HCT116 (cell line): ENCODE data around the gene MYH15. TPM values are rescaled to one million over a fixed set of nuclear protein-coding genes. Genes with fewer than 3 reads are reported as not detected.

Source experiments
- ATAC-seq: fragments of 200-7000 bp; cut with Tn5 transposase; 2 replicates; pipeline ENCODE4 v1.9.1; 2020; ENCODE audit warnings: mild to moderate bottlenecking, moderate library complexity
- BruUV-seq: library from RNA; stranded (reverse); fragments of 400-500 nt; replicated peaks from 2 replicates; lab custom pipeline; 2021; lab: Mats Ljungman, UMichigan
- CTCF ChIA-PET: fragments of 300-600 bp; sonication (Branson Sonifier 250); formaldehyde crosslinking; loops from one replicate; lab custom pipeline; 2021; ENCODE audit warnings: antibody characterized with exemption; lab: Charles Lee
- POLR2A ChIA-PET: fragments of 300-600, 350-600 bp; sonication (Branson Sonifier 250); formaldehyde crosslinking; loops from one replicate; lab custom pipeline; 2021; ENCODE audit warnings: antibody characterized with exemption; lab: Charles Lee
- RAD21 ChIA-PET, 2 experiments: fragments of 300-600 bp; sonication (Branson Sonifier 250); formaldehyde crosslinking; loops; one replicate each; lab custom pipeline; 2023; ENCODE audit warnings: low total read pairs in 2 of 2; ENCODE audit not compliant: uncharacterized antibody in 2 of 2, unreplicated experiment in 2 of 2, low non-redundant PET in 1 of 2; lab: Charles Lee
- DNase-seq: peaks from one replicate; pipeline ENCODE4 v3.0.0-alpha.2; 2010; ENCODE audit warnings: low read depth, low spot score
- H2AFZ ChIP-seq: fragments of 200-600 bp; shearing (Covaris generic), sonication (generic); 2 replicates; pipeline ENCODE4 v1.6.1; 2017; ENCODE audit warnings: low read depth, mixed run types, mixed read lengths, antibody characterized with exemption, low read length; ENCODE audit not compliant: poor library complexity, severe bottlenecking
- H3K27ac ChIP-seq: 2 replicates; pipeline ENCODE4 v1.5.1; 2012; ENCODE audit warnings: low read depth, low read length
- H3K27me3 ChIP-seq: fragments of 200-600 bp; sonication (generic); 2 replicates; pipeline ENCODE4 v1.6.1; 2016; ENCODE audit warnings: mixed run types, low read length, mixed read lengths; ENCODE audit not compliant: insufficient read depth
- H3K36me3 ChIP-seq, 2 experiments: fragments of 200-500 bp in 1 of 2; fragments of 200-600 bp in 1 of 2; sonication (Bioruptor generic) in 1 of 2; sonication (generic) in 1 of 2; 2 replicates each; pipeline versions ENCODE4 v1.5.1 to v1.6.1; 2014 to 2016; ENCODE audit warnings: low read length in 2 of 2, inconsistent platforms in 1 of 2, mixed read lengths in 1 of 2, mixed run types in 1 of 2; ENCODE audit not compliant: insufficient read depth in 2 of 2, control insufficient read depth in 1 of 2
- H3K4me1 ChIP-seq, 2 experiments: fragments of 200-600 bp in 1 of 2; sonication (generic) in 1 of 2; 2 replicates each; pipeline versions ENCODE4 v1.5.1 to v1.6.1; 2012 to 2017; ENCODE audit warnings: low read length in 2 of 2, inconsistent platforms in 1 of 2, mild to moderate bottlenecking in 1 of 2, mixed read lengths in 1 of 2, mixed run types in 1 of 2, moderate library complexity in 1 of 2; ENCODE audit not compliant: insufficient read depth in 2 of 2, control insufficient read depth in 1 of 2
- H3K4me2 ChIP-seq: fragments of 200-600 bp; sonication (generic); 2 replicates; pipeline ENCODE4 v1.6.1; 2017; ENCODE audit warnings: mixed run types, low read length, mixed read lengths
- H3K4me3 ChIP-seq, 2 experiments: fragments of 200-600 bp in 1 of 2; sonication (generic) in 1 of 2; replicated peaks in 1 of 2; 2 replicates each; pipeline ENCODE4 v1.5.1; 2011 to 2016; ENCODE audit warnings: low read length in 2 of 2, control low read depth in 1 of 2, low read depth in 1 of 2, mild to moderate bottlenecking in 1 of 2, mixed read lengths in 1 of 2, mixed run types in 1 of 2
- H3K79me2 ChIP-seq: fragments of 200-600 bp; sonication (generic); 2 replicates; pipeline ENCODE4 v1.6.1; 2017; ENCODE audit warnings: mild to moderate bottlenecking, mixed run types, low read length, moderate library complexity, mixed read lengths; ENCODE audit not compliant: insufficient read depth
- H3K9ac ChIP-seq: fragments of 200-600 bp; sonication (generic); 2 replicates; pipeline ENCODE4 v1.6.1; 2016; ENCODE audit warnings: low read length, mixed read lengths
- H3K9me2 ChIP-seq: fragments of 200-600 bp; sonication (generic), shearing (Covaris generic); 2 replicates; pipeline ENCODE4 v1.6.1; 2017; ENCODE audit warnings: mixed run types, mild to moderate bottlenecking, moderate library complexity; ENCODE audit not compliant: insufficient read depth
- H3K9me3 ChIP-seq, 2 experiments: fragments of 200-500 bp in 1 of 2; fragments of 200-600 bp in 1 of 2; sonication (Bioruptor generic) in 1 of 2; sonication (generic) in 1 of 2; 2 replicates each; pipeline ENCODE4 v1.6.1; 2014 to 2017; ENCODE audit warnings: low read length in 2 of 2, mixed read lengths in 2 of 2, inconsistent platforms in 1 of 2, low read depth in 1 of 2, mild to moderate bottlenecking in 1 of 2, mixed run types in 1 of 2, moderate library complexity in 1 of 2; ENCODE audit not compliant: control insufficient read depth in 1 of 2, insufficient read depth in 1 of 2
- H4K20me1 ChIP-seq: fragments of 200-600 bp; sonication (generic), shearing (Covaris generic); 2 replicates; pipeline ENCODE4 v1.6.1; 2017; ENCODE audit warnings: mixed run types, mild to moderate bottlenecking, moderate library complexity; ENCODE audit not compliant: insufficient read depth
- CBX3 ChIP-seq: IDR thresholded peaks from 2 replicates; pipeline ENCODE4 v1.6.1; 2012; ENCODE audit warnings: low read depth
- CTCF ChIP-seq, 3 experiments: fragments of 200-600 bp in 1 of 3; sonication (generic) in 1 of 3; IDR thresholded peaks in 2 of 3; conservative IDR thresholded peaks in 1 of 3; 2 replicates each; pipeline ENCODE4 v1.5.1; 2012 to 2017; ENCODE audit warnings: low read depth in 2 of 3, low read length in 2 of 3, antibody characterized with exemption in 1 of 3, borderline replicate concordance in 1 of 3, control low read depth in 1 of 3, mild to moderate bottlenecking in 1 of 3, mixed read lengths in 1 of 3, mixed run types in 1 of 3, moderate library complexity in 1 of 3; ENCODE audit not compliant: insufficient read depth in 1 of 3
- EGR1 ChIP-seq: IDR thresholded peaks from 2 replicates; pipeline ENCODE4 v1.6.1; 2012; ENCODE audit warnings: low read depth
- EZH2 ChIP-seq: fragments of 200-600 bp; sonication (generic); IDR thresholded peaks from 2 replicates; pipeline ENCODE4 v1.6.1; 2017; ENCODE audit warnings: antibody characterized with exemption, mixed run types
- SIN3A ChIP-seq: IDR thresholded peaks from 2 replicates; pipeline ENCODE4 v1.6.1; 2012; ENCODE audit warnings: low read depth
- YY1 ChIP-seq: IDR thresholded peaks from 2 replicates; pipeline ENCODE4 v1.6.1; 2011; ENCODE audit warnings: low read length, low read depth, moderate library complexity, mild to moderate bottlenecking; ENCODE audit not compliant: insufficient replicate concordance; ENCODE audit errors: extremely low read depth
- ZFX ChIP-seq: fragments of 450-650 bp; IDR thresholded peaks from 2 replicates; pipeline ENCODE4 v1.6.1; 2017
- ZNF274 ChIP-seq: fragments of 200-500 bp; sonication (Bioruptor generic); IDR thresholded peaks from 2 replicates; pipeline ENCODE4 v1.6.1; 2014; ENCODE audit warnings: mild to moderate bottlenecking, low read depth, low read length, inconsistent platforms
- intact Hi-C: fragments of 100-400 bp; cut with micrococcal nuclease; formaldehyde crosslinking; loops from 2 replicates; pipeline ENCODE4 v1.10.0; 2022
- total RNA-seq: library from RNA; stranded (reverse); gene quantifications from one replicate; pipeline ENCODE4 v1.2.1, GENCODE V29; 2021; ENCODE audit not compliant: unreplicated experiment

The MYH15 gene
- total RNA-seq, 1 experiment from 2014 or later = 11.2 TPM

DNA sequence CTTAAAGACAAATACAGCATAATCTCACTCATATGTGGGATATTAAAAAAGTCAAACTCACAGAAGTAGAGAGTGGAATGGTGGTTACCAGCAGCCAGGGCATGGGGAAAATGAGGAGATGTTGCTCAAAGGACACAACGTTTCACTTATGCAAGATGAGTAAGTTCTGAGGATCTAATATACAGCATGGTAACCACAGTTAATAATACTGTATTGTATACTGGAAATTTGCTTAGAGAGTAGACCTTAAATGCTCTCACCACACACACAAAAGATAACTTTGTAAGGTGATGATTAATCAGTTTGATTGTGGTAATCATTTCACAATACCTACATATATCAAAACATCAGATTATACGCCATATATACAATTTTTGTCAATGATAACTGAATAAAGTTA lies 60.0 kb downstream of the MYH15 start (continued):
- TF ChIP-seq ZNF274 (no peak), EZH2 (no peak), CBX3 (no peak), EGR1 (no peak), SIN3A (no peak), YY1 (no peak)

GRCh38 chr3:108448593-108448992 lies 61.8 kb downstream of the MYH15 start:
- Histone ChIP-seq H3K4me1 (peaks cover 0 to 6% of the 10 kb centered on the region in 2 experiments; a peak in 2 of 4 replicates), H2AFZ (no peak overlapping the region), H3K27me3 (no peaks in the 10 kb centered on the region), H4K20me1 (no peaks in the 10 kb centered on the region), H3K9ac (no peak overlapping the region)
- CTCF ChIA-PET = no interaction called here
- RAD21 ChIA-PET = no interaction called here
- no peak for DNase-seq
- no TSS peak for BruUV-seq
- ATAC-seq = no peak
- TF ChIP-seq CTCF (IDR thresholded peaks at IDR 0.05 in 2 of 3, conservative IDR thresholded peaks at IDR 0.05 in 1 of 3; ENCODE audit: borderline replicate concordance in 1 of 3, insufficient read depth in 1 of 3, low read depth in 2 of 3, low read length in 2 of 3) (no peak), ZFX (no peak)
- TF ChIP-seq, all 23 proteins: peak for 0
- intact Hi-C loops = no loop called here
- no peaks in the 10 kb centered on the region for H3K9me2 ChIP-seq
- no peak overlapping the region for H3K4me2 ChIP-seq
- POLR2A ChIA-PET = no interaction called here
- peaks cover 5 to 7% of the 10 kb centered on the region in 2 experiments; a peak in 1 of 4 replicates for H3K9me3 ChIP-seq
- no peaks in the 10 kb centered on the region; a peak in 1 of 4 replicates for H3K36me3 ChIP-seq
- no peaks in the 10 kb centered on the region for H3K79me2 ChIP-seq
- H3K4me3 ChIP-seq = no peak overlapping the region
- H3K27ac ChIP-seq = no peak overlapping the region
